COLO668 (cell line): ENCODE measurements around the gene KLHL14.

Experiments used
- DNase-seq: peaks from one replicate; lab custom pipeline; 2025; ENCODE audit not compliant: unreplicated experiment; lab: John Stamatoyannopoulos, UW

Gene KLHL14

GRCh38 chr18:32770054-32770665, 2.7 kb downstream of the KLHL14 start:
- DNase-seq, result peak; percentile 68

GRCh38 chr18:32769586-32770053, 3.2 kb downstream of the KLHL14 start:
- peak; percentile 79 for DNase-seq

- DNase-seq, result no peak
These were observed 3.7 kb downstream of the KLHL14 start for GRCh38 chr18:32769071-32769585.

GRCh38 chr18:32767400-32767799, 5.4 kb downstream of the KLHL14 start:
- no peak for DNase-seq

- DNase-seq, result no peak
These were observed 8.1 kb downstream of the KLHL14 start for GRCh38 chr18:32764611-32765244.

GRCh38 chr18:32763293-32763692, 9.5 kb downstream of the KLHL14 start:
- no peak for DNase-seq

GRCh38 chr18:32761231-32761630, 11.6 kb downstream of the KLHL14 start:
- no peak for DNase-seq

GRCh38 chr18:32760391-32760790, 12.4 kb downstream of the KLHL14 start:
- no peak for DNase-seq

GRCh38 chr18:32759611-32760167, 13.1 kb downstream of the KLHL14 start:
- no peak for DNase-seq

- DNase-seq, result no peak
These were observed 18.1 kb downstream of the KLHL14 start for GRCh38 chr18:32754508-32755263.

- DNase-seq, result no peak
These were observed 19.1 kb downstream of the KLHL14 start for GRCh38 chr18:32753656-32754260.

- DNase-seq, result no peak
These were observed 22.5 kb downstream of the KLHL14 start for GRCh38 chr18:32750328-32750727.

- no peak for DNase-seq
These were observed 23.0 kb downstream of the KLHL14 start for GRCh38 chr18:32749809-32750208.

- no peak for DNase-seq
These were observed 30.2 kb downstream of the KLHL14 start for GRCh38 chr18:32742579-32742978.

GRCh38 chr18:32735781-32736180, 37.0 kb downstream of the KLHL14 start:
- no peak for DNase-seq

- DNase-seq, result no peak
These were observed 38.4 kb downstream of the KLHL14 start for GRCh38 chr18:32734442-32734841.

GRCh38 chr18:32732165-32732564, 40.7 kb downstream of the KLHL14 start:
- DNase-seq, result no peak

- DNase-seq, result no peak
These were observed 42.2 kb downstream of the KLHL14 start for GRCh38 chr18:32730620-32731091.

- no peak for DNase-seq
These were observed 42.8 kb downstream of the KLHL14 start for GRCh38 chr18:32730068-32730467.

- peak; percentile 30 for DNase-seq
These were observed 48.6 kb downstream of the KLHL14 start for GRCh38 chr18:32724071-32724749.
